ENCODE measurements around the gene ULK3.

The ULK3 gene

DNA sequence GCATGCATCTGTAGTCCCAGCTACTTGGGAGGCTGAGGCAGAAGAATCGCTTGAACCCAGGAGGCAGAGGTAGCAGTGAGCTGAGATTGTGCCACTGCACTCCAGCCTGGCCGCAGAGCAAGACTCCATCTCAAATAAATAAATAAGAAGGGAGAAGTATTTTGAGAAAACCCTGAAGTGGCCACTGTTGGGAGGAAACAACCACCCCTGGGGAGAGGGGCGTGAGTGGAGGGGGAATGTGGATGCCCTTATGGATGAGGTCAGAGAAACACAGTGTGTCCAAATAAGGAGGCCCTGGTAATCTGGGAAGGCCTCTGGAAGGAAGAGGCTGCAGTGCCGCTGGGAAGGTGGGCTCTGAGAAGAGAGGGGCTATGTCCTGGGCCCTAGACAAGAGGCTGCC is 20.7 kb downstream of the ULK3 start:
- DNase-seq (ENCODE audit: low read depth, low spot score): no peak

DNA sequence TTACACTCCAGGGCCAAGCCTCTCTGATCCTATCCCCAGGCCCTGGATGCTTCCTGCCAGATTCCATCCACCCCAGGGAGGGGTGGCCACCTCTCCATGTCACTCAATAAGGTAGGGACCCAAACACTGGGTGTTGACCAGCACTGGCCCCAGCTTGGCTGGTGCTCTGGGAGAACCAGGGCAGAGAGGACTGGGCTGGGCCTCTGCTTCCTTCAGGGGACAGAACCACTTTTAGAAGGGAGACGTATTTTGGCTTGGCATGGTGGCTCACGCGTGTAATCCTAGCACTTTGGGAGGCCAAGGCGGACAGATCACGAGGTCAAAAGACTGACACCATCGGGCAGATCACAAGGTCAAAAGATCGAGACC is 21.2 kb downstream of the ULK3 start:
- no peak for DNase-seq (ENCODE audit: low read depth, low spot score)

DNA sequence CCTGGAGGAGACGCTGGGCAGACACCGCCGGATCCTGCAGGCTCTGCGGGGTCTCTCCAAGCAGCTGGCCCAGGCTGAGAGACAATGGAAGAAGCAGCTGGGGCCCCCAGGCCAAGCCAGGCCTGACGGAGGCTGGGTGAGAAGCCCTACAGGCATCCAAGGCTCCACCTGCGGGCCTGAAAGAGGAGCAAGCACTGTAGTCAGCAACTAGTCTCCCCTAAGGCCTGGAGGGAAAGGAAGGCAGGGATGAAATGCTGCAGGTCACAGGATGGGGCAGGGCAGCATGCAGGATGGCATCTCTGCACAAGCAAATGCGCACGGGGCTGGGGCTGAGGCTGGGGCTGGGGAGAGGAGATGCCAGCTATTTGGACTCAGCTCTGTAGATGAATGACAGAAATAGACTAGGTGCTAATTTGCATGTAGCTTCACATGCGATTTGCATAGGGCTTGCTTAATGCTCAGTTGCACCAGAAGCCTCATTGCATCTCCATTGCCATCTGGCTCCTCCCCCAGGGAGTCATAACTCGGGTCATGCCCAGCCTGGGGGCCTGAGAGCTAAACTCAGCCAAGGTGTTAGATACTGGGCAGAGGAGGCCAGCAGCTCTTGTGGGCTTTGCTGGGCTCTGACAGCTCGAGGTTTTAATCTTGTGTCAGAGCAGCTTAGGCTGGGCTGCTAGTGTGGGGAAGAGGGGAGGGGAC is 21.7 kb downstream of the ULK3 start:
- no peak for DNase-seq (ENCODE audit: low read depth, low spot score)

DNA sequence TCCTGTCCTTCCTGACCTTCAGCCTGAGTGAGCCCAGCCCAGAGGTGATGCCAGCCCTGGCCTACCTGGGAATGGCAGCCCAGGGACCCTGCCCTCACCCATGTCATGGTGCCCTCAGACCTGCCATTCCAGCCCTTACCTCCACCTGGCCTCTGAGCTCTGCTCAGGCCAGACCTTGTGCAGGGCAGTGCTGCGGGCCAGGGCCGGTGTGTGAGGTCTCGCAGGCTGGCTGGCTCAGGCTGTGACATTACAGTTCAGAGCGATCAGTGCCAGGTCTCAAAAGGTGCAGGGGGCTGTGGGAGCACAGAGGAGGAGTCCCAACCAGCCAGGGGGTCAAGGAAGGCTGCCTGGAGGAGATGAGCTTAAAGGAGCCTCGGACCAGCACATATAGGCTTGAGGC is 22.9 kb downstream of the ULK3 start:
- DNase-seq (ENCODE audit: low read depth, low spot score): no peak

DNA sequence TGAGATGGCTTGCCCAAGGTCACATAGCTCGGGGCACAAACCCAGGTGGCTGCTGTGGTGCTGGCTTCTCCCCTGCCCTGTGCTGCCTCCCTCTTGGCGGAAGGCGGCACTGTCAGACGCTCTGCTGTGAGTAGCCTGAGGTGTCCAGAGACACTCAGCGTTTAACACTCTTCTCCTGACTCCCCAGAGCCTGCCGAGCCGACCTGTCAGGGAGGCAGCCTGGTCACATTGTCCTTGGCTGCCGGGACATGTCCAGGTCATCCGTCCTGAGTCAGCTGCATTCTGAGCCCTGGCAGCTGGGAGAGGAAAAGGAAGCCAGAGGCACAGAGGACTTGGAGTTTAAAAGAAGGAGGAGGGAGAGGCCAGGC is 25.6 kb downstream of the ULK3 start:
- no peak for DNase-seq (ENCODE audit: low read depth, low spot score)

DNA sequence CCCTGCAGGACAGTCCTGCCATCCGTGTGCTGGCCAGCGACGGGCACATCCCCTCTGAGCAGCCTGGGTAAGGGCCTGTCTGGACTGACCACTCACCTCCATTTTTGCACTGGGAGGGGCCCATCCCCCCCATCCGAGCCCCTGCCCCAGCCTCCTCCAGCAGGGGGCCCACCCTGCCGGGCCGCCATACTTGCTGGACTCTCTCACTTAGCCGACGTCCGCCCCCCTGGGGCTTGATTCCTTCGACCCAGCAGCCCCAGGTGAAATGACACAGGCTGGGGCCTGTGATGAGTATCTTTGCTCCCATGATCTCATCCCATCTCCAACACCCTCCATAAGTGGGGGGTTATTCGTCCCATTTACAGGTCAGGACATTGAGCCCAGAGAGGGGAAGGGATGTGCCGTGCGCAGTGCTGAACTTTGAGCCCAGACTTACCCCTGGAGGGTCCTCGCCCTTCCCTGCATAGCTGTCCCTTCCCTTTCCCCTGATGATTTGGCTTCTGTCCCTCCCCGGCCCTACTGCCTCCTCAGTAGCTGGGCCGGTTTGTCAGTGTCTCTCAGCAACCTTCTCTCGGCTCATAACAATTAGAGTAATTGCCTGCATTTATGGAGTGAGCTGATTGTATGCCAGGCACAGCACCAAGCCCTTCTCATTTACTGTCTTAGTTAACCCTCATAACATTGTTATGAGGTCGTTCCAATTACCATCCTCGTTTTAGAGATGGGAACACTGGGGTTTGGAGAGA is 26.2 kb downstream of the ULK3 start:
- no peak for DNase-seq (ENCODE audit: low read depth, low spot score)

DNA sequence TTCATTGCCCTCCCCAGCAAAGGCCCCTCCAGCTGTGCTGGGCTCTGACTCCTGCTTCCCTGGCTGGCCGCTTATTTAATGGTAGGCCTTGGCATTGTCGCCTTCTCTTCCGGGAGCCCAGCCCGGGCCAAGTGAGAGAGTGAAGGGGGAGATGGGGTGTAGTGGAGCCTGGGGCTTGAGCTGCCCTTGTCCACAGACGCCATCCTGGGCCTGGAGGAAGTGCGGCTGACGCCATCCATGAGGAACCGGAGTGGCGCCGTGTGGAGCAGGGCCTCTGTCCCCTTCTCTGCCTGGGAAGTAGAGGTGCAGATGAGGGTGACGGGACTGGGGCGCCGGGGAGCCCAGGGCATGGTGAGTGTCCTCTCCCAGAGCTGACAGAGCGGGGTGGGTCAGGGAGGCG is 27.0 kb downstream of the ULK3 start:
- no peak for DNase-seq (ENCODE audit: low read depth, low spot score)

DNA sequence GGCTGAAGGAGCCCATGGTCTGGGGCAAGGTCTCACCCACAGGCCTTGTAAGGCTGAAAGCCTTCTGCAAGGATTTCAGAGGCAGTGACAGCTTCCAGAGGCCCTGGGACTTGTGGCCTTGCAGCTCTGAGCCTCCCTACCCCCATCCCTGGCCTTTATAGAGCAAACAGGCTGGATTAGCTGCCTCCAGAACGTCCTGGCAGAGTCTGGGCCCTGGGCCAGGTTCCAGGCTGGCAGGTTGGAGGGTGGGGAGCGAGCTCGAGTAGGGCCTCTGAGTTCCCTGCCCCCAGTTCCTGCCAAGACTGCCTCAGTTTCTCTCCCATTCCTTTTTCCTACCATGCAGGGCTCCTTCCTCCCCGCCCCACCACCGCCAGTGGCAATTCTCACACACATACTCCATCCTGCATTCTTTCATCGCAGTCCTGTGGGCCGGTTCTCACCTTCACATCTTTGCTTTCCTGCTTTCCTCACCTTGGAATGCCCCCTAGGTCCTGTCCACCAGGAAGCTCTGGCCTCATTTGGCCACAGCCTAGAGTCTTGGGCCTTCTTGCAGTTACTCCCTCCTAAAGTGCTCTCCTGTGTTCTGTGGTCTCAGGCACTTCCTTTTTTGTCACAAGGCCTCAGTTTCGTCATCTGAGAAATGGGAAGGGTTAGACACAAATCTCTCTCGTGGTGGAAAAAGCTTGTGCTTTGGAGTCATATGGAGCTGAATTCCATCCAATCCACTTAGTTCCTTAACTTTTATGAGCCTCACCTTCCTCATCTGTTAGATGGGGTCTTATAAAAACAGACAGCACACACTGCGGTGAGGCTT is 27.6 kb downstream of the ULK3 start:
- DNase-seq (ENCODE audit: low read depth, low spot score): no peak

DNA sequence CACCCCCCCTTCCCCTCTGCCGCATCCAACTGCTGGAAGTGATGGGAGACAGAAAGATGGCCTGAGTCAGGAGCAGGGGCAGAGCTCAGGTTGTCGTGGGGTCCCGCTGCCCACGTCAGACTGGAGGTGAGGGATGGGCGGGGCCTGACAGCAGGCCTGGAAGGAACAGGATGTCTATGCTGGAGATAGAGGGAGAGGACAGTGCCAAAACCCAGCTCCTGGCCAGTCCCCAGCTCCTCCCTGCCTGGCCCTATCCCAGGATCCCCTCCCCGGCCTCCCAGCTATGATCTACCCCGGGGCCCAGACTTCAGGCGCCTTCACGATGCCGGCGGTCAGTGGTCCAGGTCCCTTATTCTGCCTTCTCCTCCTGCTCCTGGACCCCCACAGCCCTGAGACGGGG is 30.4 kb downstream of the ULK3 start, which contains the start of gene LMAN1L:
TSS of gene LMAN1L (plus strand) at position 303 of the 400 bp plus-strand sequence. CDS start at position 323, 20 bp downstream.
- DNase-seq (ENCODE audit: low read depth, low spot score): no peak

DNA sequence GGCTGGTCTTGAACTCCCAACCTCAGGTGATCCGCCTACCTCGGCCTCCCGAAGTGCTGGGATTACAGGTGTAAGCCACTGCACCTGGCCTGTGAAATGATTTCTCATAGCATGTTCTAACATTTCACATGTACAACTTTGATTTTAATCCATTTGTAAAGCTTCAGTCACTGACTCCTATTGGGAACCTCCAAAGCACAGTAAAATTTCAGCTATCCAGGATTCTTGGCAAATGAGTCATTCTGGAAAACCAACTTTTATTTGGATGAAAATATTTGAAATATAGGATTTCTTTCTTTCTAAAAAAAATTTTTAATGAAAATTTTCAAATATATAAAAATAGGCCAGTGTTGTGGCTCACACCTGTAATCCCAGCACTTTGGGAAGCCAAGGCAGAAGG is 33.0 kb downstream of the ULK3 start:
- DNase-seq (ENCODE audit: low read depth, low spot score): no peak

DNA sequence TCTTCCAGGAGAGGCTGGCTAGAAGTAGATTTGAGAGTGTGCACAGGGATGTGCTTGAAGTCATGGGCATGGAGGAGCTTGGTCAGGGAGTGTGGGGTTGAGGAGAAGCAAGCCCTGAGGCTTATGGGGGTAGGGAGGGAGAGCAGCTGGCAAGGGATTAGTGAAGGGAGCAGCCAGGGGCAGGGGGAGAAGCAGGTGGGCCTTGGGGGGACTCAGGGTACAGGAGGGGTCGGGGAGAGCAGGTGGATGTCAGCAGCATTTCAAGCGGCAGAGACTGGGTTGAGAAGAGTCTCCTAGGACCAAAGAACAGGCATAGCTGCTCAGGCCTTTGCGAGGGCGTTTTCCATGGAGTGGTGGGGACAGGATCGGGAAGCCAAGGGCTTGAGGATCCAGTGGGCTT is 33.7 kb downstream of the ULK3 start:
- DNase-seq (ENCODE audit: low read depth, low spot score): no peak

DNA sequence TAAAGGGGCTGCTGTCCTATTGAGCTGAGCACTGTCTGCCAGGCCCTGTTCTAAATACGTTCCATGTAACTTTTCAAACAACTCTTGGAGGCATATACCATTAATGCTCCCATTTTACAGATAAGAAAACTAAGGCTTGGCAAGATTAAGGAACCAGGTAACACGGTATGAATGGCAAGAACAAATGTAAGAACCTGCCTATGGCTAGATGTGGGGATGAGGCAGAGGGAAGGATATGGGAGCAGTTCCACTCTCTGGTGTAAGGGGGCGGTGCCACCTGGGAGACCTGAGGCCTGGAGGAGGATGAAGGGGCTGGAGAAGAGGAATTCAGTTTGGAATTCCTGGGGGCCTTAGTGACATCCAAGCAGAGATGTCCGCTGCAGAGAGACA is 34.1 kb downstream of the ULK3 start:
- no peak for DNase-seq (ENCODE audit: low read depth, low spot score)

DNA sequence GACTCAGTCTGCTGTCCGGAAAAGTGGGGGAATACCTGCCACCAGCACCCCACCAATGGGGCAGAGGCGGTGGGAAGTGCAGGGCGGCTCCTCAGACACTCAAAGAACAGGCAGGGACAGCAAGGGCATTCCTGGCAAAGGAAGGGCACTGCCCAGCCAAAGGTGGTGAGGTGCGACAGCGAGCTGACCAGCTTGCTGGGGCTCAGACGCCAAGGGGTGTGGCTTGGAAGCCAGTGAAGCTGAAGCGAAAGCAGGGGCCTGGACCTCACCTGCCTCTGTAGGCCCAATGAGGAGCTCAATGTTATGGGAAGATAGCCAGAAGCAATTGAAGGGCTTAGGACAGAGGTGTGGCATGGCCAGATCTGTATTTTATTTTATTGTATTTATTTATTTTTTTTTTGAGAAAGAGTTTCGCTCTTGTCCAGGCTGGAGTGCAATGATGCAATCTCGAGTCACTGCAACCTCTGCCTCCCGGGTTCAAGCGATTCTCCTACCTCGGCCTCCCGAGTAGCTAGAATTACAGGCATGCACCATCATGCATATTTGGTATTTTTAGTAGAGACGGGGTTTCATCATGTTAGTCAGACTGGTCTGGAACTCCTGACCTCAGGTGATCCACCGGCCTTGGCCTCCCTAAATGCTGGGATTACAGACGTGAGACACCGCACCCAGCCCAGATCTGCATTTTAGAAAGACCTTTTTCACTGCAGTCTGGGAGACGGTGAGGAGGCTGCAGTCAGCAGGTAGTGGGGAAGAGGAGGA is 34.7 kb downstream of the ULK3 start:
- no peak for DNase-seq (ENCODE audit: low read depth, low spot score)

DNA sequence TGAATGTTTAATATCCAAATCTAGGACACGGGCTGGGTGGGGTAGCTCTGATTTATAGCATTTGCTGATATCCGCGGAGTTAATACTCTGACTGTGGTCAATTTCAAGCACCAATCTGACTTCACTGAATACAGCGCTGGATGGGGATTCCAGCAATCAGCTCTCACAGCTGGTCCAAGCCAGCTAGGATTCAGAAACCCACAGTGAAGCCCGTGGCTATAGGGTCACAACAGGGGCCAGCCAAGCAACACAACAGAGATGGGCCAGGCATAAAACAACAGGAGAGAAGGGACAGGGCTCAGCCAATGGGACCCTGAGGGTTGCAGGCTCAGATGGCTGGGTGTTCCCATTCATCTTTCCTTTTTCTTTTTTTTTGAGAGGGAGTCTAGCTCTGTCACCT is 35.7 kb downstream of the ULK3 start:
- DNase-seq (ENCODE audit: low read depth, low spot score): no peak

DNA sequence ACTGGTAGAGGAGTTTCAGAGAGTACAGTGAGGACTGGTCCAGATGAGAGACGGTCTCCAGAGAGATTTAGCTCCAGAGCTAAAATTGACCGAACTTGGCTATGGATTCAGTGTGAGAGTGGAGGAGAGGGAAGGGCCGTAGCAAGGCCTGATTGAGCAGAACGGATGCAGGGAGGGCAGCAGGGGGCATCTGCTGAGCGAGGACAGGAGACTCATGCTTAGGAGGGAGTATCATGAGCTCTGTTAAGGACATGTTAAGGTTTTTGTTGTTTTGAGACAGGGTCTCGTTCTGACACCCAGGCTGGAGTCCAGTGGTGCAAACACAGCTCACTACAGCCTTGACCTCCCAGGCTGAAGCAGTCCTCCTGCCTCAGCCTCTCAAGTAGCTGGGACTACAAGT is 38.0 kb downstream of the ULK3 start:
- no peak for DNase-seq (ENCODE audit: low read depth, low spot score)

DNA sequence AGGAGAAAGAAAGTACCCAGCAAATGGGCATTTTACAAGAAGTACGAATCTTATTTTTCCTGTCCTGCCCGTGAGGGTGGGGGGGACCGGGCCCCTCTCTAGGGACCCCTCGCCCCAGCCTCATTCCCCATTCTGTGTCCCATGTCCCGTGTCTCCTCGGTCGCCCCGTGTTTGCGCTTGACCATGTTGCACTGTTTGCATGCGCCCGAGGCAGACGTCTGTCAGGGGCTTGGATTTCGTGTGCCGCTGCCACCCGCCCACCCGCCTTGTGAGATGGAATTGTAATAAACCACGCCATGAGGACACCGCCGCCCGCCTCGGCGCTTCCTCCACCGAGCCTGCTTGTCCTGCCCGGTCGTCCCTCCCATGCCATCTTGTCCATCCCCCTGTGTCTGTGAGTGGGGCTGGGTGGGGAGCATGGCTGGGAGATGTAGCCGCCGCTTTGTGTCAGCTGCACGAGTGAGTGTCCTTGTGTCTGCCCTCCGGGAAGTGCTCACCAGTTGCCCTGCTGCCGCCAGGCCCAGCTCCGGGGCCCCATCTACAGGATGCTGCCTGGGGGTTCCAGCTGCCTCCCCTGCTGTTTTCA is 40.0 kb downstream of the ULK3 start:
- no peak for DNase-seq (ENCODE audit: low read depth, low spot score)

DNA sequence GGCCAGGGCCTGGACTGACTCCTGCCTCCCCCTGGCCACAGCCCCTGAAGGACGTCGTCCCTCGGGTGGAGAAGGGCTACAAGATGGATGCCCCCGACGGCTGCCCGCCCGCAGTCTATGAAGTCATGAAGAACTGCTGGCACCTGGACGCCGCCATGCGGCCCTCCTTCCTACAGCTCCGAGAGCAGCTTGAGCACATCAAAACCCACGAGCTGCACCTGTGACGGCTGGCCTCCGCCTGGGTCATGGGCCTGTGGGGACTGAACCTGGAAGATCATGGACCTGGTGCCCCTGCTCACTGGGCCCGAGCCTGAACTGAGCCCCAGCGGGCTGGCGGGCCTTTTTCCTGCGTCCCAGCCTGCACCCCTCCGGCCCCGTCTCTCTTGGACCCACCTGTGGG is 40.7 kb downstream of the ULK3 start:
- DNase-seq (ENCODE audit: low read depth, low spot score): no peak

DNA sequence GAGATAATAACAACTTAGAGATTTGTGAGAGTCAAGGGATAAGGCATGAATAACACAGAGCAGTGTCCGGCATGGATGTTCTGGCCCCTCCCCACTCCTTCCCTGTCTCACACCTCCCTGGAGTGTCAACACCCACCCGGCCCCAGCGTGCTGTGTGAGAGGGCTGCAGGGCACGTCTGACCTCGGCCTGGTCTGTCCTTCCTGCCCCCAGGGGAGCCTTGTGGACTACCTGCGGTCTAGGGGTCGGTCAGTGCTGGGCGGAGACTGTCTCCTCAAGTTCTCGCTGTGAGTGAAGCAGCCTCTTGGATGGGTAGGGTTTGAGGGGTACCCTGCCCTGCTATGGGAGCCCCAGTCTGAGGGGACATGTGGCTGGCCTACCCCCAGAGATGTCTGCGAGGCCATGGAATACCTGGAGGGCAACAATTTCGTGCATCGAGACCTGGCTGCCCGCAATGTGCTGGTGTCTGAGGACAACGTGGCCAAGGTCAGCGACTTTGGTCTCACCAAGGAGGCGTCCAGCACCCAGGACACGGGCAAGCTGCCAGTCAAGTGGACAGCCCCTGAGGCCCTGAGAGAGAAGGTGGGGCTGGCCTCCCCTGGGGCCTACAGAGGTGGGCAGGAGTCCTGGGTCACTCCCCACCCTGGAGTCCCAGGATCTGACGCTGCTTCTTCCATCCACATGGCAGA is 41.5 kb downstream of the ULK3 start:
- DNase-seq (ENCODE audit: low read depth, low spot score): no peak

DNA sequence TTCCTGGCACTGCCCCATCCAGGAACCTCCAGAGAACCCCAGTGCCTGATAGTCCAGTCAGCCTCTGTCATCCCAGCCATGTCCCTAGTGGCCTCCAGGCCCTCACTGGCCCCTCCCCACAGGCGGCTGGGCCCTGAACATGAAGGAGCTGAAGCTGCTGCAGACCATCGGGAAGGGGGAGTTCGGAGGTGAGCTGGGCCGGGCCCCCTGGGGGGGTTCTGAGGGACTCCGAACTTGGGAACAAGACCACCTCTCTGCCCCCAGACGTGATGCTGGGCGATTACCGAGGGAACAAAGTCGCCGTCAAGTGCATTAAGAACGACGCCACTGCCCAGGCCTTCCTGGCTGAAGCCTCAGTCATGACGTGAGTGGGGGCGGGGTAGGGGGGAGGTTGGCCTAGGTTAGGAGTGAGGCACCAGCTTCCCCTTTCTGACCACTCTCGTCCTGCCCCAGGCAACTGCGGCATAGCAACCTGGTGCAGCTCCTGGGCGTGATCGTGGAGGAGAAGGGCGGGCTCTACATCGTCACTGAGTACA is 42.3 kb downstream of the ULK3 start:
- no peak for DNase-seq (ENCODE audit: low read depth, low spot score)

DNA sequence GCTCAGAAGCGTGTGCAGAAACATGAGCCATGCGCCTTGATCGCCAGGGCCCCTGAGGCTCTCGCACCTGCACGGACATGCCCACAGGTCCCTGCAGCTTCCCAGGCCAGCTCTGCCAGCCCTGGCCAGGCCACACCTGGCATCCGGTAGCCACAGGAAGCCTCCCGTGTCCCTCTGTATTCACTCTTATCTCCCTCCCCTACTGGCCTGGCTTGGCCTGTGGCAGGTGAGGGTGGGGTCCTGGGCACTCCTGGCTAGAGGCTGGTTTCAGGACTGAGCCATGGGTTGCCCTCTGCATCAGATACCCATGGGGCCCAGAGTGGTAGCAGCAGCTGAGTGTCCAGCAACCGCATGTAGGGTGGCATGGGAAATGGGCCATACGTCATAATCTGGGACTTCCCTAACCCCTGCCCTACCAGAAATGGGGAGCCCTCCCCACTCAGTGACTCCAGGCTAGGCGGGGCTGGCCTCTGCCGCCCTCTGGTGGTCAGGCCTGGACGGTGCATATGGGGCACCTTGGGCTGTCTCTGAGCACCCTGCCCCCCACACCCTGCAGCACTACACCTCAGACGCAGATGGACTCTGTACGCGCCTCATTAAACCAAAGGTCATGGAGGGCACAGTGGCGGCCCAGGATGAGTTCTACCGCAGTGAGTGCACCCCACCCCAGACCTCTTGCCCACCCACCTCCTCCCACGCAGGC is 42.9 kb downstream of the ULK3 start:
- DNase-seq (ENCODE audit: low read depth, low spot score): no peak
